ENCODE data around the gene SYNGR3.

The SYNGR3 gene

DNA sequence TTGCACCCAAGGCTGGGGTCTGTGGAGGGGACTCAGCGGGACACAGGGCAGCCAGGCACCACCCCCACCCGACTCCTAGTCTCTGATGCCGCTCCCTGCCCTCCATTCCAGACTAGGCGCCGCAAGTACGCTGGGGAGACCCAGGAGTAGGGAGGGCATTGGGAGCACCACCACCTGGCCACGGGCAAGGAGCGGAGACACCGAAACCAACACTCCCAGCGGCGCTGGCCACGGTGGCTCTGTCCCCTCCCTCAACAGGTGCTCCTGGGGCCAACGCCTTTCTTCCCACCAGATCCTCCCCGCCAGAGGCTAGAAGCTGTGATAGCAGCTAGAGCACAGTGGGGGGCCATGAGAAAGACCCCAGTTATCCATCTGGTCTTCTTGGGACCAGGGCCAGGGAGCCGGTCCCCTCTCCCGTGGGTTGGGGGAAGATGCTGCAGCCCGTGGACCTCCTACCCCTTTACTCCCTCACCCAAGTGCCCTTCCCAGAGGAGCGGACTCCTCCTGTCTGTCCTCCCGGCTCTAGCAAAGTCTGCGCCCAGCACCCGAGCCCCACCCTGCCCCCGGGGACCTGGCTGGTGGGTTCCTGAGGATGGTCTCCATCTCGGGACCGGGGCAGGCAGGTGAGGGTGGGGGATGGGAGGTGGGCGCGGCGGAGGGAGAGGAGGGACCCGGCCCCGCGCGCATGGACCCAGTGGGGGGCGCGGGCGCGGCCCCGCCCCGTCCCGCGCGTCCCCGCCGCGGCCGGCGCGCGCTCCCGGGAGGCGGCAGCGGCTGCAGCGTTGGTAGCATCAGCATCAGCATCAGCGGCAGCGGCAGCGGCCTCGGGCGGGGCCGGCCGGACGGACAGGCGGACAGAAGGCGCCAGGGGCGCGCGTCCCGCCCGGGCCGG, at the start of gene SYNGR3:
Gene SYNGR3, plus strand, starts transcription at position 762 of the 892 bp plus-strand sequence. CDS start 133 bp downstream, outside the sequence.
- Histone ChIP-seq H3K4me3 (ENCODE audit: low read depth, low read length) (peak within 1 kb of the TSS; percentile 77), H3K27ac (ENCODE audit: low read depth, low read length) (no peak within 1 kb of the TSS), H3K9ac (ENCODE audit: low read length) (peak within 1 kb of the TSS; percentile 66), H3K4me1 (ENCODE audit: control insufficient read depth, insufficient read depth, low read length) (peaks cover 28% of the 10 kb centered on the region), H3K27me3 (ENCODE audit: control insufficient read depth, insufficient read depth, low read length) (peaks cover 39% of the 10 kb centered on the region), H3K36me3 (ENCODE audit: control insufficient read depth, insufficient read depth, low read length) (peaks cover 15% of the 10 kb centered on the region), H3K9me3 (ENCODE audit: control insufficient read depth, insufficient read depth, low read depth, low read length) (no peaks in the 10 kb centered on the region)

DNA sequence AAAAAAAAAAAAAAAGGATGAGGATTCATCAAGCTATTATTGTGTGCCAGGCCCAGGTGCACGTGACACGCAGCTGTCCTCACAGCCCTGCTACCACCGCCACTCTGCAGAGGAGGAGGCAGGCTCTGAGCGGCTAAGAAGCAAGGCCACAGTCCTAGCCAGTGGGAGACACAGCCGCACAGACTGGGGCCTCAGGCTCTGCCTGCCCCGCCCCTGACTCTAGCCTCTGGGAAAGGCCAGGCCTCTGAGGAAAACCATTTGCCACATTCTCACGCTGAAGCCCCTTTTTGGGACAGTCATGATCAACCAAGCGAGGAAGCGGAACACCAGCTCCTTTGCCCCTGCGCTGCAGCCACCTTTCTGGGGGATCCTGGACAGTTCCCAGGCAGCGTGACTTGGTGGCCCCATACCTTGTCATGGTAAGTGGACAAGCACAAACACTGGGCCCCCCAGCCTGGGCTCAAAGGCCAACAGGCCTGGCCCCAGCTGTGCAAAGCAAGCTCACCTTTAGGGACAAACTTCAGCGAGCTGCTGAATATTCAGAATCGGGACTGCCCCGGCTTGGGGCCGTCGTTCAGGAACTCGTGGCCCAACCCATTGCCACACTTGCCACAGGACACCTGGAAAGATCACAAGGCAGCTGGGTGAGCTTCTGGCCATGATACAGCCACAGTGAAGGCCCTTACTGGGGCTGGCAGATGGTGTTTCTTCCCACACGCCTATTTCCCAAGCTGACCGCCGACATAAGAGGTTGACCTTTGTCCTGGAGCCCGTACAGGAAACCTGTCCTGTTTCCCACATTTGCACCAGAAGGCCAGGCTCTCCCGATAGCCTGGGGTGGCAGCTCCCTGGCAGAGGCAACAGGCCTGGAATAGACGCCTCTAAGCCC, 49.3 kb upstream of the SYNGR3 start:
- Histone ChIP-seq H3K36me3 (ENCODE audit: control insufficient read depth, insufficient read depth, low read length) (peaks cover 26% of the 10 kb centered on the region), H3K4me1 (ENCODE audit: control insufficient read depth, insufficient read depth, low read length) (peaks cover 14% of the 10 kb centered on the region; the same call in 1 of the 2 replicates), H3K27ac (ENCODE audit: low read depth, low read length) (no peak overlapping the region), H3K9ac (ENCODE audit: low read length) (no peak overlapping the region), H3K4me3 (ENCODE audit: low read depth, low read length) (no peak overlapping the region), H3K27me3 (ENCODE audit: control insufficient read depth, insufficient read depth, low read length) (no peaks in the 10 kb centered on the region), H3K9me3 (ENCODE audit: control insufficient read depth, insufficient read depth, low read depth, low read length) (no peaks in the 10 kb centered on the region)

DNA sequence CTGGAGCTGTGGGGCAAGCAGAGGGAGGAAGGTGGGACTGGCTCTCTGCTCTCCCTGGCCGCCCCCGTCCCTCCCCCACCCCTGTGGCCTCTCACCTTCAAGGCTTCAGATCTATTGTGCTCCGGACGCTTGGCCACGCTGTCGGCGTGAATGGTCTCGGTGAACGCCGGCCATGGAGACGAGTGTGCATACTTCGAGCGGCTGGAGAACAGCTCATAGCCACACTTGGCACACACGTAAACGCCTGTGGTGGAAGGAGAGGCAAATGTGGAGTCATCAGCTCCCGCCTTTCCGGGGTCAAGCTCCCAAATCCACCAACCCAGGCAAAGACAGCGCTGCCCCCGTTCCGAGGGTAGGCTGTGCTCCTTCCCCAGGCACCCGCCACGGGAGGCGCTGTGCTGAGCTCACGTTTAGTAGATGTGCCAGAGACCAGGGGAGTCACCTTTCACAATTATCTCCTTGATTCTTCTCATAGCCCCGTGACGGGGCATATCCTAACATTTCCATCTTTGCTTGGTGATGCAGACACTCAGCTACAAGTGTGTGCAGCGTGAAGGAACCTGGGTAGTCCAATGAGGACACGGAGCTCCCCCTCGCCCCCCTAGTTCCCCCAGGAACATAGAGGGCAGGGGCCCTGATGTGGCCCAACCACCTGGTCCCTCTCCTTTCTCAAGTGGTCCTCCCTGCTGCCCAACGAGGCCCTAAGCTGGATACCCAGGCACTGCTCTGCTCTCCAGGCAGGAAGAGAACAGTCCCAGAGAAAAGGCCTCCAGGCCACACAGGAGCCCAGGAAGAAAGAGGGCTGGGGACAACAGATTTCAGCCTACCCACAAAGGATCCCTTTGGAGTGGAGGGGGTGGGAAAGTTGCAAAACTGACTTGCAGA, 48.4 kb upstream of the SYNGR3 start:
- H3K4me1 ChIP-seq (ENCODE audit: control insufficient read depth, insufficient read depth, low read length) = peaks cover 14% of the 10 kb centered on the region; the same call in 1 of the 2 replicates
- H3K27me3 ChIP-seq (ENCODE audit: control insufficient read depth, insufficient read depth, low read length) = no peaks in the 10 kb centered on the region
- H3K36me3 ChIP-seq (ENCODE audit: control insufficient read depth, insufficient read depth, low read length) = peaks cover 26% of the 10 kb centered on the region
- no peak overlapping the region for H3K27ac ChIP-seq (ENCODE audit: low read depth, low read length)
- no peaks in the 10 kb centered on the region for H3K9me3 ChIP-seq (ENCODE audit: control insufficient read depth, insufficient read depth, low read depth, low read length)
- H3K4me3 ChIP-seq (ENCODE audit: low read depth, low read length) = peak overlapping the region; percentile 90
- H3K9ac ChIP-seq (ENCODE audit: low read length) = no peak overlapping the region

DNA sequence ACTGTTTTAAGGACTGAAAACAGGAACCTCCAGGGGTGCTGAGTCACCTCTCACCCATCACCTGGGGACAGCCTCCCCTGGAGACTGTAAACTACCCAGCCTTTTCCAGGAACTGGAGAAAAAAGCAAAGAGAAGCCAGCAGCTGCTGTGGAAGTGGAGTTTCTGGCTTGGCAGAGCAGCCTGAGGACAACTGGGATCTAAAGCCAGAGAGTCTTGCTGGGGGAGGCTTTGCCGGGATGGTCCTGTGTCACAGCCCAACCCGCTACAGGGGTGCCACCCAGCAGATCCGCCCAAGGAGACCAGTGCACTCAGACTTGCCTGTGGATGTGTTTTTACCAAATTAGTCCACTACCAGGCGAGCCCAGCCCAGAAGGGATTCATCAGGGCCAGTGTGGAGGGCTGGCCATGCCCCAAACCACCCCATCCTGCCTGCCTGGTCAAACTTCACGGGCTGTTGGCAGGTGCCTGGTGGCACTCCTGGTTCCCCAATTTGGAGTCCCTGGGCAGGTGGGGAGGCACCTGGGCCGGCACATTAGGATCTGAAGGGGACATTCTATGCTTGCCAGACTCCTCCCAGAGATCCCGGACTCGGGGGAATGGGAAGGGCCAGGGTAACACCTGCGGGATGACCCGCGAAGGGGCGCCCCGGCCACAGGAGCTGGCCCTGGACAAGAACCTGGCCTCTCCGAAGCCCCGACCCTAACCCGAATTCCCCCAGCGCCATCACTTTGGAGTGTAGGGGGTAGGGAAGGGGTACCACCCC, 47.5 kb upstream of the SYNGR3 start:
- Histone ChIP-seq H3K27me3 (ENCODE audit: control insufficient read depth, insufficient read depth, low read length) (no peaks in the 10 kb centered on the region), H3K4me3 (ENCODE audit: low read depth, low read length) (peak overlapping the region; percentile 90), H3K36me3 (ENCODE audit: control insufficient read depth, insufficient read depth, low read length) (peaks cover 26% of the 10 kb centered on the region), H3K9ac (ENCODE audit: low read length) (peak overlapping the region; percentile 72), H3K4me1 (ENCODE audit: control insufficient read depth, insufficient read depth, low read length) (peaks cover 14% of the 10 kb centered on the region; the same call in 1 of the 2 replicates), H3K9me3 (ENCODE audit: control insufficient read depth, insufficient read depth, low read depth, low read length) (no peaks in the 10 kb centered on the region), H3K27ac (ENCODE audit: low read depth, low read length) (no peak overlapping the region)

DNA sequence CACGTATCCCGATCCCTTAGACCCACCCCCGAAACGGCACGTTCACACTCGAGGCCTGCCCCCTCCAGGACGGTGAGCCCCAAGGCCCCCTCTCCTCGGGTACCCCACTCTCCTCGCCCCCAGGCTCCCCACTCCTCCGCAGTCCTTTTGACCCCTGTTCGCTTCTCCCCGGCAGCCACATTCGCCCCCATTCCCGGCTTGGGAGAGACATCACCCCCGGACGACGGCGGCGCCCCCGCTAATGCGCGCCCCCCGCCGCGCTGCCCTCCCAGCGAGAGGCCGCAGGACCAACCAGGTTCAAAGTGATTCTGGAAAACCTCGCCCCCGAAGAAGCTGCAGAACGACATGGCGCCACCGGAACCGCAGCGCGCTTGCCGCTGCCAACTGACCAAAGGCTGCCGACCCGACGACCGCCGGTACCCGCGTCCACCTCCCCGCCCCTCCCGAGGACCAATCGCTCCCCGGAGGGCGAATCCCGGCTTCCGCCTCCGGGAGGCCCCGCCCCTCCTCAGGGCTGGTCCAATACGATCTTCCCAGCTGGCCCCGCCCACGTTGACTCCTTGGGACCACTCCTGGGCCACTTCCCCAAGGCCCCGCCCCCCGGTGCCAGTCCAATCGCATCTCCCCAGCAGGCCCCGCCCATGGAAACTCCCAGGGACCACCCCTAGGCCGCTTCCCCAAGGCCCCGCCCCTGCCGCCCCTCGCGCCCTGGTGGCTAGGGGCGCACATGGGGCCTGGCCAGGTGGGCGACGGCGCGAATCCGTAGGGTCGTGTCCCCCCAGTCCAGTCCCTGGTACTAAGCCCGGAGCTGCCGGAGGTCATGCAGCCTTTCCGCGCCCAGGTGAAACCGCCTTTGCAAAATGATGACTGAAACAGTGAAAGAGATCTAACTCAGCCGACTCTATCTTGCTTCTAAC, 46.7 kb upstream of the SYNGR3 start, which contains the start of gene MSRB1:
Gene MSRB1, minus strand, starts transcription at position 390 of the 917 bp plus-strand sequence. Its CDS starts 43 bp downstream, at position 347.
- Histone ChIP-seq H3K27ac (ENCODE audit: low read depth, low read length) (no peak within 1 kb of the TSS), H3K9me3 (ENCODE audit: control insufficient read depth, insufficient read depth, low read depth, low read length) (no peaks in the 10 kb centered on the region), H3K9ac (ENCODE audit: low read length) (peak within 1 kb of the TSS; percentile 72), H3K36me3 (ENCODE audit: control insufficient read depth, insufficient read depth, low read length) (peaks cover 25% of the 10 kb centered on the region), H3K4me3 (ENCODE audit: low read depth, low read length) (peak within 1 kb of the TSS; percentile 90), H3K4me1 (ENCODE audit: control insufficient read depth, insufficient read depth, low read length) (peaks cover 14% of the 10 kb centered on the region; the same call in 1 of the 2 replicates), H3K27me3 (ENCODE audit: control insufficient read depth, insufficient read depth, low read length) (no peaks in the 10 kb centered on the region)

DNA sequence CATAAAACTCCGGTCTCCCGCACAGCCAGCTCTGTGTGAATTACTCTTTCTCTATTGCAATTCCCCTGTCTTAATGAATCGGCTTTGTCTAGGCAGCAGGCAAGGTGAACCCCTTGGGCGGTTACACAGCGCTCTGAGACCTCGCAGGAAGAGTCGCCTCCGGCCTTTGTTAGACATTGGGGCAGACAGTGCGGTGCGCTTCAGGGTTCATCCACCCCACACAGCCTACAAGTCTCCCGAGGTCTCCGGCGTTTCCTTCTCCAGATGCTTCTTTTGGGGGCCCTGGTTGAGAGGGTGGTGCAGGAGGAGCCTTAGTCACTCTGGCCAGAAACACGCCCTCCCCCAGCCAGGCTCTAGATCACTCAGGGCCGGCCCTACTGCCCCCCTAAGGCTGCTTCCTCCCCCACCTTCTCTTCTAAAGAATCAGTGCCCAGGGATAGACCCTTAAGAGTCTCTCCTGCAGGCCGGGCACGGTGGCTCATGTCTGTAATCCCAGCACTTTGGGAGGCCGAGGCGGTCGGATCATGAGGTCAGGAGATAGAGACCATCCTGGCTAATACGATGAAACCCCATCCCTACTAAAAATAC, 45.1 kb upstream of the SYNGR3 start:
- Histone ChIP-seq H3K4me3 (ENCODE audit: low read depth, low read length) (no peak overlapping the region), H3K9ac (ENCODE audit: low read length) (no peak overlapping the region), H3K27me3 (ENCODE audit: control insufficient read depth, insufficient read depth, low read length) (no peaks in the 10 kb centered on the region), H3K4me1 (ENCODE audit: control insufficient read depth, insufficient read depth, low read length) (peaks cover 14% of the 10 kb centered on the region; the same call in 1 of the 2 replicates), H3K36me3 (ENCODE audit: control insufficient read depth, insufficient read depth, low read length) (peaks cover 9% of the 10 kb centered on the region), H3K27ac (ENCODE audit: low read depth, low read length) (no peak overlapping the region), H3K9me3 (ENCODE audit: control insufficient read depth, insufficient read depth, low read depth, low read length) (no peaks in the 10 kb centered on the region)

DNA sequence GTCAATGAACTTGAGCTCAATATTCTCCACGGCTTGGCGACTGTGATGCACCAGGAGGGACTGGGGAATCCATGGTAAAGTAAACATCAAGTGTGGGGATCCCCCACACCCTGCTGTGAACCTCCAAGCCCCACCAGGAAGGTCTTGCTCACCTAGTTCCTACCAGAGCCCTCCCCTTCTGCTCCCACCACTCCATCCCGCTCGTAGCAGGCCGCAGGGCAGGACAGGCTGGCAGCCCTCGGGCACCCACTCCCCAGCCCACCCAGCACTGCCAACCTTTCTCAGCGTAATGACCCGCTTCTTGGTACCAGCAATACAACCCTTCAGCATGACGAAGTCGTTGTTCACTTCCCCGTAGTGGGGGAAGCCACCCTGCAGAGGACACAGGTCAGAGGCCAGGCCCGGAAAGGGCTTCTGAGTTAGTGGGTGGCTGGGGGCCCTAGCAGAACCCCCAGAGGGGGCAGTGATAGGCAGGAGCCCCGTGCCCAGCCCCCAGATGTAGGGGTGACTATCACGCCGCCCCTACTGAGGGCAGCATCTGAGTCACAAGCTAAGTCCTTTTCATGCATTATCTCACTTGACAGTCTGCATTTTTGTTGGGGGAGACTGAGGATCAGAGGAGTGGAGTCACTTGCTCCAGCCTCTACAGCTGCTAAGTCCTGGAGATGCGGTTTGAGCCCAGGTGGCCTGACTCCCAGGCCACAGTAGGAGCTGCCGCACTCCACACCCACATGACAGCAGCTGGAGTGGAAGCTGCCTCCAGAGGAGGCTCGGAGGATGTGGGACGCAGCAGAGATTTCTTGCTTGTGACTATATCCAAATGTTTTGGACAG, 44.0 kb upstream of the SYNGR3 start:
- Histone ChIP-seq H3K27me3 (ENCODE audit: control insufficient read depth, insufficient read depth, low read length) (no peaks in the 10 kb centered on the region), H3K9ac (ENCODE audit: low read length) (no peak overlapping the region), H3K9me3 (ENCODE audit: control insufficient read depth, insufficient read depth, low read depth, low read length) (no peaks in the 10 kb centered on the region), H3K4me1 (ENCODE audit: control insufficient read depth, insufficient read depth, low read length) (peaks cover 14% of the 10 kb centered on the region; the same call in 1 of the 2 replicates), H3K36me3 (ENCODE audit: control insufficient read depth, insufficient read depth, low read length) (peaks cover 2% of the 10 kb centered on the region), H3K27ac (ENCODE audit: low read depth, low read length) (no peak overlapping the region), H3K4me3 (ENCODE audit: low read depth, low read length) (no peak overlapping the region)

GRCh38 chr16:1946495-1947368, 43.0 kb upstream of the SYNGR3 start:
- Histone ChIP-seq H3K36me3 (ENCODE audit: control insufficient read depth, insufficient read depth, low read length) (no peaks in the 10 kb centered on the region), H3K27ac (ENCODE audit: low read depth, low read length) (no peak overlapping the region), H3K4me3 (ENCODE audit: low read depth, low read length) (no peak overlapping the region), H3K27me3 (ENCODE audit: control insufficient read depth, insufficient read depth, low read length) (no peaks in the 10 kb centered on the region), H3K9me3 (ENCODE audit: control insufficient read depth, insufficient read depth, low read depth, low read length) (no peaks in the 10 kb centered on the region), H3K9ac (ENCODE audit: low read length) (no peak overlapping the region), H3K4me1 (ENCODE audit: control insufficient read depth, insufficient read depth, low read length) (peaks cover 8% of the 10 kb centered on the region; the same call in 1 of the 2 replicates)

Measured in HUES6 (cell line).